ENCODE data around the gene CD59. TPM values are rescaled to one million over a fixed set of nuclear protein-coding genes. Genes with fewer than 3 reads are reported as not detected.

Gene CD59
- total RNA-seq, 2 experiments from 2014 or later, result 35.2 to 37.8 TPM

GRCh38 chr11:33703234-33703633 lies 33.0 kb downstream of the CD59 start:
- POLR2A ChIA-PET, result no interaction called here

GRCh38 chr11:33701302-33702230 lies 34.7 kb downstream of the CD59 start:
- DNase-seq, result peak in 1 of 14 experiments; percentile 34
- peaks cover 27% of the 10 kb centered on the region for H3K4me1 Mint-ChIP-seq (ENCODE audit: low read depth)
- H3K27me3 Mint-ChIP-seq, result peaks cover 5% of the 10 kb centered on the region
- no peaks in the 10 kb centered on the region for H3K9me3 Mint-ChIP-seq
- Histone ChIP-seq H3K4me1 (ENCODE audit: insufficient read depth, low read length) (peaks cover 14% of the 10 kb centered on the region), H3K9me3 (ENCODE audit: control insufficient read depth in 1 of 2, insufficient read depth in 1 of 2, low read length in 2 of 2) (no peaks in the 10 kb centered on the region), H3K27me3 (ENCODE audit: control insufficient read depth in 1 of 2, insufficient read depth in 2 of 2, low read length in 2 of 2) (no peaks in the 10 kb centered on the region), H3K4me3 (ENCODE audit: low read length) (peak overlapping the region; percentile 68), H3K27ac (ENCODE audit: low read depth in 1 of 2, low read length in 2 of 2) (no peak overlapping the region), H3K36me3 (ENCODE audit: insufficient read depth, low read length) (no peaks in the 10 kb centered on the region)
- H3K27ac Mint-ChIP-seq, result peak overlapping the region; percentile 64
- TF ChIP-seq CTCF (IDR thresholded peaks at IDR 0.05), result no peak
- H3K36me3 Mint-ChIP-seq (ENCODE audit: low read depth), result no peaks in the 10 kb centered on the region
- no peak for ATAC-seq (ENCODE audit: poor library complexity)
- ChIA-PET CTCF (interaction anchor here (0.7 to 1.5 kb wide), 5 partner anchors 9 to 41 kb away, joined by 3 to 5 read pairs (median 3); no protein-coding TSS in a partner anchor), POLR2A (interaction anchor here (0.6 to 1.3 kb wide), 3 partner anchors 44 to 219 kb away, joined by 3 to 4 read pairs (median 3); partner anchors contain the start of gene FBXO3)
- intact Hi-C loops (cut with DNase I, micrococcal nuclease), result loop anchor here (1.0 to 10.0 kb wide), 7 partner anchors 33 to 1963 kb away; partner anchors contain the start of genes FBXO3 (in 2 of the 2), CAT (in 1 of the 2), CD59 (in 1 of the 2) and CSTF3 (in 1 of the 2)
- peak overlapping the region; percentile 95 for H3K4me3 Mint-ChIP-seq

More at GRCh38 chr11:33703234-33703633, 33.0 kb downstream of the CD59 start:
- no peaks in the 10 kb centered on the region for H3K27me3 Mint-ChIP-seq
- Histone ChIP-seq H3K4me3 (ENCODE audit: low read length) (no peak overlapping the region), H3K36me3 (ENCODE audit: insufficient read depth, low read length) (no peaks in the 10 kb centered on the region), H3K27ac (ENCODE audit: low read depth in 1 of 2, low read length in 2 of 2) (no peak overlapping the region), H3K4me1 (ENCODE audit: insufficient read depth, low read length) (peaks cover 17% of the 10 kb centered on the region), H3K9me3 (ENCODE audit: control insufficient read depth in 1 of 2, insufficient read depth in 1 of 2, low read length in 2 of 2) (no peaks in the 10 kb centered on the region), H3K27me3 (ENCODE audit: control insufficient read depth in 1 of 2, insufficient read depth in 2 of 2, low read length in 2 of 2) (no peaks in the 10 kb centered on the region)
- H3K4me1 Mint-ChIP-seq (ENCODE audit: low read depth), result peaks cover 23% of the 10 kb centered on the region
- no peak for DNase-seq
- CTCF ChIA-PET, result interaction anchor here (1.1 kb wide), 1 partner anchor 294 kb away, joined by 3 read pairs; no protein-coding TSS in a partner anchor
- ATAC-seq (ENCODE audit: poor library complexity), result no peak
- H3K4me3 Mint-ChIP-seq, result no peak overlapping the region
- no peaks in the 10 kb centered on the region for H3K9me3 Mint-ChIP-seq
- TF ChIP-seq CTCF (IDR thresholded peaks at IDR 0.05), result no peak
- H3K27ac Mint-ChIP-seq, result no peak overlapping the region
- no peaks in the 10 kb centered on the region for H3K36me3 Mint-ChIP-seq (ENCODE audit: low read depth)
- intact Hi-C loops (cut with DNase I, micrococcal nuclease), result loop anchor here (5.0 to 10.0 kb wide), 5 partner anchors 34 to 1962 kb away; partner anchors contain the start of genes CAT (in 1 of the 2), CD59 (in 1 of the 2), CSTF3 (in 1 of the 2) and QSER1 (in 1 of the 2)

GRCh38 chr11:33700502-33701271 lies 35.5 kb downstream of the CD59 start, which contains the start of gene C11orf91:
TSS of gene C11orf91 (minus strand) at chr11:33700826. CDS start at chr11:33700740, 86 bp downstream.
- TF ChIP-seq CTCF (IDR thresholded peaks at IDR 0.05), result no peak
- Mint-ChIP-seq H3K4me3 (peak within 1 kb of the TSS; percentile 95), H3K27ac (peak within 1 kb of the TSS; percentile 64), H3K36me3 (ENCODE audit: low read depth) (no peaks in the 10 kb centered on the region), H3K27me3 (peaks cover 10% of the 10 kb centered on the region), H3K4me1 (ENCODE audit: low read depth) (peaks cover 33% of the 10 kb centered on the region), H3K9me3 (no peaks in the 10 kb centered on the region)
- Histone ChIP-seq H3K27ac (ENCODE audit: low read depth in 1 of 2, low read length in 2 of 2) (no peak within 1 kb of the TSS), H3K9me3 (ENCODE audit: control insufficient read depth in 1 of 2, insufficient read depth in 1 of 2, low read length in 2 of 2) (no peaks in the 10 kb centered on the region), H3K4me1 (ENCODE audit: insufficient read depth, low read length) (peaks cover 14% of the 10 kb centered on the region), H3K4me3 (ENCODE audit: low read length) (peak within 1 kb of the TSS; percentile 68), H3K36me3 (ENCODE audit: insufficient read depth, low read length) (no peaks in the 10 kb centered on the region), H3K27me3 (ENCODE audit: control insufficient read depth in 1 of 2, insufficient read depth in 2 of 2, low read length in 2 of 2) (no peaks in the 10 kb centered on the region)
- DNase-seq, result peak; percentile 84 to 98 (median 94)
- ATAC-seq (ENCODE audit: poor library complexity), result peak; percentile 93
- intact Hi-C loops (cut with DNase I, micrococcal nuclease), result loop anchor here (2.0 to 10.0 kb wide), 6 partner anchors 37 to 1964 kb away; partner anchors contain the start of genes FBXO3 (in 2 of the 2), CAT (in 1 of the 2), CD59 (in 1 of the 2) and CSTF3 (in 1 of the 2)
- ChIA-PET CTCF (interaction anchor here (1.0 to 1.5 kb wide), 2 partner anchors 16 to 42 kb away, joined by 3 read pairs; no protein-coding TSS in a partner anchor), POLR2A (interaction anchor here (0.6 to 1.3 kb wide), 8 partner anchors 9 to 1962 kb away, joined by 3 to 4 read pairs (median 3); partner anchors contain the start of genes FBXO3 and TRIM44)

Measured in CD4-positive, alpha-beta T cell (primary cell).